ENCODE results near the gene MECP2. TPM values are rescaled to one million over a fixed set of nuclear protein-coding genes. Genes with fewer than 3 reads are reported as not detected.
A peak's percentile ranks its signal among the peaks of the same experiment; 100 is the strongest.

The MECP2 gene
- total and polyA plus RNA-seq, 2 of the 13 experiments (the other 11 are each of a cell fraction or from before 2014, with no cell fraction given), result 7.9 to 18.1 TPM

GRCh38 chrX:154018518-154019060, 78.9 kb downstream of the MECP2 start:
- ATAC-seq, result peak; percentile 11; the same call in 2 of the 3 replicates

More at GRCh38 chrX:154018518-154019060, 78.9 kb downstream of the MECP2 start:
- Histone ChIP-seq H3K4me3 (replicated peaks in 1 of 3; ENCODE audit: insufficient read depth in 1 of 3, low read depth in 2 of 3, low read length in 3 of 3) (peak overlapping the region; percentile 54 to 78 (median 71)), H3K27ac (ENCODE audit: extremely low read length, insufficient read depth, low read length) (peak overlapping the region; percentile 63), H3K79me2 (ENCODE audit: insufficient read depth, low read length) (peaks cover 15% of the 10 kb centered on the region), H4K20me1 (ENCODE audit: insufficient read depth, low read length) (no peaks in the 10 kb centered on the region), H3K4me2 (ENCODE audit: low read depth, low read length) (peak overlapping the region; percentile 78), H3K27me3 (ENCODE audit: control insufficient read depth in 1 of 2, insufficient read depth in 2 of 2, low read length in 2 of 2) (no peaks in the 10 kb centered on the region), H3K9me3 (ENCODE audit: low read length) (no peaks in the 10 kb centered on the region), H3K9ac (ENCODE audit: insufficient read depth, low read depth, low read length) (peak overlapping the region; percentile 78), H3K36me3 (replicated peaks in 1 of 2; ENCODE audit: control insufficient read depth in 1 of 2, insufficient read depth in 2 of 2, low read length in 2 of 2) (peaks cover 0 to 7% of the 10 kb centered on the region in 2 experiments; a peak in 1 of 5 replicates), H2AFZ (ENCODE audit: low read length) (no peak overlapping the region), H3K4me1 (ENCODE audit: insufficient read depth, low read length) (peaks cover 41% of the 10 kb centered on the region)
- TSS peak; percentile 44 for BruUV-seq (replicated peaks)
- no peak for DNase-seq (ENCODE audit: low spot score)
- in situ Hi-C loops (cut with HindIII; ENCODE audit: extremely low pct_ligation_motif_present, low pct_unique_long_range_greater_than_20kb) (no loop called here), intact Hi-C loops (cut with micrococcal nuclease; ENCODE audit: unreplicated experiment) (no loop called here)
- 88% methylated on average over 1 of the region's 15 CpGs for WGBS (ENCODE audit: low lambda C conversion rate)
- no peak for FAIRE-seq
- ChIA-PET CTCF (ENCODE audit: low intra/inter-chr PET ratio, low total read pairs) (no interaction called here), POLR2A (interaction anchor here (1.4 to 1.8 kb wide), 3 partner anchors 8 to 47 kb away, joined by 3 to 6 read pairs (median 4); partner anchors contain the start of gene HCFC1)
- TF ChIP-seq PHF20 (CRISPR knock-in tag; IDR thresholded peaks at IDR 0.05) (0 out of 2 replicates have a peak, but pooled peaks have one; percentile 13), ZBTB38 (CRISPR knock-in tag; IDR thresholded peaks at IDR 0.05) (0 out of 2 replicates have a peak, but pooled peaks have one; percentile 5)
- TF ChIP-seq, protein P1, sequence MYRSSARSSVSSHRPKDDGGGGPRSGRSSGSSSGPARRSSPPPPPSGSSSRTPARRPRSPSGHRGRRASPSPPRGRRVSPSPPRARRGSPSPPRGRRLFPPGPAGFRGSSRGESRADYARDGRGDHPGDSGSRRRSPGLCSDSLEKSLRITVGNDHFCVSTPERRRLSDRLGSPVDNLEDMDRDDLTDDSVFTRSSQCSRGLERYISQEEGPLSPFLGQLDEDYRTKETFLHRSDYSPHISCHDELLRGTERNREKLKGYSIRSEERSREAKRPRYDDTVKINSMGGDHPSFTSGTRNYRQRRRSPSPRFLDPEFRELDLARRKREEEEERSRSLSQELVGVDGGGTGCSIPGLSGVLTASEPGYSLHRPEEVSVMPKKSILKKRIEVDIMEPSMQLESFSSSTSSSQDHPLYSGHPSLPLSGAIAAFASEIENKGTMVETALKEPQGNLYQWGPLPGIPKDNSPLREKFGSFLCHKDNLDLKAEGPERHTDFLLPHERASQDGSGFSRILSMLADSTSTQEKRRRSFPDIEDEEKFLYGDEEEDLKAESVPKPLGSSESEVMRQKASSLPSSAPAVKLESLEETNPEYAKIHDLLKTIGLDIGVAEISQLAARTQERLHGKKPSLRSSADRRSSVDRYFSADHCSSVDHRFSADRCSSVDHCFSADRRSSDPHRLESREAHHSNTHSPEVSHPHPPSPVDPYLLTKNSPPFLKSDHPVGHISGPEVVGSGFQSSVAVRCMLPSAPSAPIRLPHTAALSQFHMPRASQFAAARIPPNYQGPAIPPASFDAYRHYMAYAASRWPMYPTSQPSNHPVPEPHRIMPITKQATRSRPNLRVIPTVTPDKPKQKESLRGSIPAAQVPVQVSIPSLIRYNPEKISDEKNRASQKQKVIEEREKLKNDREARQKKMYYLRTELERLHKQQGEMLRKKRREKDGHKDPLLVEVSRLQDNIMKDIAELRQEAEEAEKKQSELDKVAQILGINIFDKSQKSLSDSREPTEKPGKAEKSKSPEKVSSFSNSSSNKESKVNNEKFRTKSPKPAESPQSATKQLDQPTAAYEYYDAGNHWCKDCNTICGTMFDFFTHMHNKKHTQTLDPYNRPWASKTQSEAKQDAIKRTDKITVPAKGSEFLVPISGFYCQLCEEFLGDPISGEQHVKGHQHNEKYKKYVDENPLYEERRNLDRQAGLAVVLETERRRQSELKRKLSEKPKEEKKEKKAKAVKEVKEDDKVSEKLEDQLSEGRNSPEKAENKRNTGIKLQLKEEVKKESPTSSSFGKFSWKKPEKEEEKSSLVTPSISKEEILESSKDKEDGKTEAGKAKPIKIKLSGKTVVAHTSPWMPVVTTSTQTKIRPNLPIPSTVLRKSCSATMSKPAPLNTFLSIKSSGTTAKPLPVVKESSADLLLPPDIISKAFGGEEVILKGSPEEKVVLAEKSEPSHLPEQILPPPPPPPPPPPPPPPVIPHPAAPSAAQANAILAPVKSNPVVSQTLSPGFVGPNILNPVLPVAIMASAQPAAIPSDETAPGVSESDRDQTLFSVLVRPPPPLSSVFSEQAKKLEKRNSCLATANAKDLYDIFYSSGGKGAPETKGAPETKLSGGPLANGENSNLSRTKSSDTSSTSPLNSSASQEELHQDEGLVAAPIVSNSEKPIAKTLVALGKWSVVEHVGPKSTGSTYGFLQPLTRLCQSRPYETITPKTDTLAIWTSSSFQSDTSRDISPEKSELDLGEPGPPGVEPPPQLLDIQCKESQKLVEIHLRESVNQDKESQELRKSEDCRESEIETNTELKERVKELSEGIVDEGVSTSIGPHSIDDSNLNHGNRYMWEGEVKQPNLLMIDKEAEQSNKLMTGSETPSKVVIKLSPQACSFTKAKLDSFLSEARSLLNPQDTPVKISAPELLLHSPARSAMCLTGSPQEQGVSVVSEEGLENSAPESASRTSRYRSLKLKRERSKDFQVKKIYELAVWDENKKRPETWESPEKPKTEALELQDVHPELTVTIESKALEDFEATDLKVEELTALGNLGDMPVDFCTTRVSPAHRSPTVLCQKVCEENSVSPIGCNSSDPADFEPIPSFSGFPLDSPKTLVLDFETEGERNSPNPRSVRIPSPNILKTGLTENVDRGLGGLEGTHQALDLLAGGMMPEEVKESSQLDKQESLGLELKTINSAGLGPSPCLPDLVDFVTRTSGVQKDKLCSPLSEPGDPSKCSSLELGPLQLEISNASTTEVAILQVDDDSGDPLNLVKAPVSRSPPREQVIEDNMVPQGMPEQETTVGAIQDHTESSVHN (CRISPR knock-in tag; IDR thresholded peaks at IDR 0.05), result no peak
